Measurements from ENCODE around the gene DLEU7.

Gene DLEU7

GRCh38 chr13:50866817-50867636 is 23.5 kb upstream of the DLEU7 start:
- TF ChIP-seq, protein P1, sequence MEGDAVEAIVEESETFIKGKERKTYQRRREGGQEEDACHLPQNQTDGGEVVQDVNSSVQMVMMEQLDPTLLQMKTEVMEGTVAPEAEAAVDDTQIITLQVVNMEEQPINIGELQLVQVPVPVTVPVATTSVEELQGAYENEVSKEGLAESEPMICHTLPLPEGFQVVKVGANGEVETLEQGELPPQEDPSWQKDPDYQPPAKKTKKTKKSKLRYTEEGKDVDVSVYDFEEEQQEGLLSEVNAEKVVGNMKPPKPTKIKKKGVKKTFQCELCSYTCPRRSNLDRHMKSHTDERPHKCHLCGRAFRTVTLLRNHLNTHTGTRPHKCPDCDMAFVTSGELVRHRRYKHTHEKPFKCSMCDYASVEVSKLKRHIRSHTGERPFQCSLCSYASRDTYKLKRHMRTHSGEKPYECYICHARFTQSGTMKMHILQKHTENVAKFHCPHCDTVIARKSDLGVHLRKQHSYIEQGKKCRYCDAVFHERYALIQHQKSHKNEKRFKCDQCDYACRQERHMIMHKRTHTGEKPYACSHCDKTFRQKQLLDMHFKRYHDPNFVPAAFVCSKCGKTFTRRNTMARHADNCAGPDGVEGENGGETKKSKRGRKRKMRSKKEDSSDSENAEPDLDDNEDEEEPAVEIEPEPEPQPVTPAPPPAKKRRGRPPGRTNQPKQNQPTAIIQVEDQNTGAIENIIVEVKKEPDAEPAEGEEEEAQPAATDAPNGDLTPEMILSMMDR (IDR thresholded peaks at IDR 0.05) = no peak
- no peak overlapping the region for H3K27ac ChIP-seq
- H3K4me3 ChIP-seq = no peak overlapping the region
- DNase-seq (ENCODE audit: low spot score) = no peak

DNA sequence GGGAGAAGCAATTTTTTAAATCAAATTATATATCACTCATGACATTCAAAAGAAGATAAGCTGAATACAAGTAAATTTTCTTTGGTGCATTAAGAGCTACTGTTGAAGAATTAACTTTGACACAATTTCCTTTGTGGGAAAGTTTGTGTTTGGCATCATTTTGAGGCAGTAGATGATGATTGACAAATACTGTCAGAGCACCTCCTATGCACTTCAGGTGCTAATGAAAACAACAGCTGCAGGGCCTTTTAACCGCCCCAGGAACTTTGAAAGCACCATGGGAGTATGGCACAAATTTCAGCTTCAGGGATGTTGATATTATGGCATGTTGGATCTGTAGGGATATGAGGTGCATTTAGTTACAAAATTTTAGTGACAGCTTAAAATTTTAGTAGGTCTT is 21.0 kb upstream of the DLEU7 start:
- TF ChIP-seq, protein P1 (IDR thresholded peaks at IDR 0.05) = no peak
- Histone ChIP-seq H3K4me3 (no peak overlapping the region), H3K27ac (no peak overlapping the region)
- no peak for DNase-seq (ENCODE audit: low spot score)

DNA sequence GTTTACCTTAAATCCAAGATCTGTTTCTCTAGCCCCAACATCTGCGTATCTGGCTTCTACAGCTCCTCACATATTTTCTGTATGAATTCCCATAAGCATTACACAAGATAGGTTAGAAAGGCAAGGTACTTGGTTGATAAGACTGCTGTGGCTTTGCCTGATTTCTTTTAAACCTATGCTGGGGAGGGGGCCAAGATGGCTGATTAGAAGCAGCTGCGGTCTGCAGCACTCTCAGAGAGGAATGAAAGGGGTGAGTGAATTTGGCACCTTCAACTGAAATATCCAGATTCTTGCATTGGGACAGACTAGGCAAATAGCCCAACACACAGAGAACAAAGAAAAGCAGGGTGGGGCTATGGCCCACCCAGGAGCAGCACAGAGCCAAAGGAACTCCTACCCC is 12.2 kb upstream of the DLEU7 start:
- H3K4me3 ChIP-seq = no peak overlapping the region
- H3K27ac ChIP-seq = no peak overlapping the region
- no peak for DNase-seq (ENCODE audit: low spot score)
- TF ChIP-seq, protein P1 (IDR thresholded peaks at IDR 0.05) = no peak

- no peak overlapping the region for H3K4me3 ChIP-seq
- DNase-seq (ENCODE audit: low spot score) = no peak
- TF ChIP-seq, protein P1 (IDR thresholded peaks at IDR 0.05) = no peak
- H3K27ac ChIP-seq = no peak overlapping the region
Measured at GRCh38 chr13:50850445-50850844, 7.0 kb upstream of the DLEU7 start.

- no peak overlapping the region for H3K27ac ChIP-seq
- H3K4me3 ChIP-seq = no peak overlapping the region
- DNase-seq (ENCODE audit: low spot score) = no peak
- TF ChIP-seq, protein P1 (IDR thresholded peaks at IDR 0.05) = no peak
Measured at GRCh38 chr13:50847501-50847900, 4.0 kb upstream of the DLEU7 start.

DNA sequence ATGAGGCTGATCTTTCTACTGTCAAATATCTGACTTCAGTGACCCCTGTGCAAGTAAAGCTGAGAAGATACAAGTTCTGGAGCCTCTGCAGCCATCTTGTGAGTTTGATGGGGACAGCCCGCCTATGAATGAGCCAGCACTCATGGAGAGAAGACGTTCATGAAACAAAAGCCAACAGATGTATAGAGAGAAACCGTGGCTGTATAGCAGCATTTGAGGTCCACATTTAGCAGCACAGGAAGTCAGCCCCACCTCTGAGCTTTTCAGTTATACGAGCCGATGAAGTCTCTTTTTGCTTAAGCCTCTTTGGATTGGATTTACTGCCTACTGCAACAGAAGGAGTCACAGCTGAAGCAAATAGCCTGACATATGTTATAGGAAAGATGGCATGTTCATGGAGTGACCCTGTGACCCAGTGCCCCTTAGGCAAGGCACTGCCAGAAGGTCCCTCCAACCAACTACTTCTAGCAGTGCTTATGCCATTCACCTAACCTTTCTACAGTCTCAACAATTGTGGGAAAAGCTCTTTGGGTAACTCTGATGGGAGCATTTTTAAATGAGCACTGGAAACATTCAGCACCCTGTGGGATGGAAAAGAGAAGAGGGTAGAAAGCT is 3.5 kb upstream of the DLEU7 start:
- TF ChIP-seq, protein P1 (IDR thresholded peaks at IDR 0.05) = no peak
- Histone ChIP-seq H3K4me3 (no peak overlapping the region), H3K27ac (no peak overlapping the region)
- DNase-seq (ENCODE audit: low spot score) = no peak

DNA sequence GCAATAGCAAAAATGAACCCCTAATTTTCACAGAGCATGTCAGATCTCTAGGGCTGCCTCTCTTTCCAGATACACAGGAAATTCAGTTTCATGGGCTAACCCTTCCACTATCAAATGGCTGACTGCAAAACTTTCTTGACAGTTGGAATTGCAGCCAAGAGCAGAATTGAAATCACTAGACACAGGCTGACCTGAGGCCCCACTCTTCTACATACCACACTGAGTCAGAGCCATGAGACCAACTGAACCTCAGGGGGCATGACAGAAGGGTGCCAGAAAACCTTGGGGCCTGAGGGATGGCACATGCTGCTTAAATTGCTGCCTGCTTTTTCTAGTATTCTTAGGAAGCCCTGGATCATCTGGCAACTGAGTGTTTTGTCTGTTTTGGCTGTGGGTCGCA is 1.7 kb upstream of the DLEU7 start:
- no peak overlapping the region for H3K27ac ChIP-seq
- H3K4me3 ChIP-seq = no peak overlapping the region
- DNase-seq (ENCODE audit: low spot score) = no peak
- TF ChIP-seq, protein P1 (IDR thresholded peaks at IDR 0.05) = no peak
